ENCODE measurements around the gene BCAS3. TPM values are rescaled to one million over a fixed set of nuclear protein-coding genes. Genes with fewer than 3 reads are reported as not detected.
"Not testable (repeated sequence)": the region's sequence is repeated elsewhere in the genome, so short reads cannot be mapped to it uniquely, and the experiment has no call there.

The BCAS3 gene
- total RNA-seq, 1 donor from 2014 or later: 19.0 TPM

- intact Hi-C loops (cut with micrococcal nuclease): loop anchor here (10.0 kb wide), 2 partner anchors 558 to 608 kb away; no protein-coding TSS in a partner anchor
Measured at GRCh38 chr17:60976861-60977260, 299.2 kb downstream of the BCAS3 start.

- intact Hi-C loops (cut with micrococcal nuclease): no loop called here
Measured at GRCh38 chr17:60989379-60989778, 311.7 kb downstream of the BCAS3 start.

- intact Hi-C loops (cut with micrococcal nuclease): no loop called here
Measured at GRCh38 chr17:60989846-60990245, 312.2 kb downstream of the BCAS3 start.

- intact Hi-C loops (cut with micrococcal nuclease): no loop called here
Measured at GRCh38 chr17:60993497-60993896, 315.8 kb downstream of the BCAS3 start.

GRCh38 chr17:60995680-60996079 is 318.0 kb downstream of the BCAS3 start:
- intact Hi-C loops (cut with micrococcal nuclease): no loop called here

GRCh38 chr17:61000911-61001310 is 323.3 kb downstream of the BCAS3 start:
- intact Hi-C loops (cut with micrococcal nuclease): loop anchor here (5.0 kb wide), 1 partner anchor 221 kb away; no protein-coding TSS in a partner anchor

GRCh38 chr17:61002316-61002736 is 324.7 kb downstream of the BCAS3 start:
- intact Hi-C loops (cut with micrococcal nuclease): loop anchor here (1.0 to 5.0 kb wide), 4 partner anchors 220 to 388 kb away; no protein-coding TSS in a partner anchor

GRCh38 chr17:61005358-61005757 is 327.7 kb downstream of the BCAS3 start:
- intact Hi-C loops (cut with micrococcal nuclease): no loop called here

GRCh38 chr17:61005958-61006357 is 328.3 kb downstream of the BCAS3 start:
- intact Hi-C loops (cut with micrococcal nuclease): not testable (repeated sequence)

- intact Hi-C loops (cut with micrococcal nuclease): no loop called here
Measured at GRCh38 chr17:61007980-61008379, 330.3 kb downstream of the BCAS3 start.

- intact Hi-C loops (cut with micrococcal nuclease): no loop called here
Measured at GRCh38 chr17:61009663-61010062, 332.0 kb downstream of the BCAS3 start.

- intact Hi-C loops (cut with micrococcal nuclease): no loop called here
Measured at GRCh38 chr17:61010661-61011170, 333.1 kb downstream of the BCAS3 start.

- intact Hi-C loops (cut with micrococcal nuclease): no loop called here
Measured at GRCh38 chr17:61011251-61011650, 333.6 kb downstream of the BCAS3 start.

- intact Hi-C loops (cut with micrococcal nuclease): no loop called here
Measured at GRCh38 chr17:61015966-61016365, 338.3 kb downstream of the BCAS3 start.

- intact Hi-C loops (cut with micrococcal nuclease): no loop called here
Measured at GRCh38 chr17:61017317-61018006, 339.8 kb downstream of the BCAS3 start.

GRCh38 chr17:61018938-61019337 is 341.3 kb downstream of the BCAS3 start:
- intact Hi-C loops (cut with micrococcal nuclease): no loop called here

GRCh38 chr17:61023996-61024395 is 346.3 kb downstream of the BCAS3 start:
- intact Hi-C loops (cut with micrococcal nuclease): loop anchor here (10.0 kb wide), 1 partner anchor 111 kb away; no protein-coding TSS in a partner anchor

GRCh38 chr17:61026818-61027217 is 349.2 kb downstream of the BCAS3 start:
- intact Hi-C loops (cut with micrococcal nuclease): loop anchor here (10.0 kb wide), 1 partner anchor 108 kb away; no protein-coding TSS in a partner anchor

GRCh38 chr17:61029181-61029580 is 351.5 kb downstream of the BCAS3 start:
- intact Hi-C loops (cut with micrococcal nuclease): loop anchor here (10.0 kb wide), 1 partner anchor 106 kb away; no protein-coding TSS in a partner anchor

- intact Hi-C loops (cut with micrococcal nuclease): no loop called here
Measured at GRCh38 chr17:61040666-61041065, 363.0 kb downstream of the BCAS3 start.

- intact Hi-C loops (cut with micrococcal nuclease): not testable (repeated sequence)
Measured at GRCh38 chr17:61042348-61042747, 364.7 kb downstream of the BCAS3 start.

GRCh38 chr17:61047515-61047914 is 369.9 kb downstream of the BCAS3 start:
- intact Hi-C loops (cut with micrococcal nuclease): no loop called here

Measured in T-helper 1 cell treated with Interleukin-12 subunit alpha and Interleukin-12 subunit beta and Interleukin-4 antibody, amounts not matched to agents 30 ng/mL and 1 ng/mL, for 36 hours (primary cell).